ENCODE results near the gene PTPN14. TPM values are rescaled to one million over a fixed set of nuclear protein-coding genes. Genes with fewer than 3 reads are reported as not detected.
"Not testable (repeated sequence)": the region's sequence is repeated elsewhere in the genome, so short reads cannot be mapped to it uniquely, and the experiment has no call there.

The PTPN14 gene
- total and polyA plus RNA-seq, 2 of the 8 experiments (the other 6 are each of a cell fraction or from before 2014, with no cell fraction given), result 14.4 to 93.6 TPM

GRCh38 chr1:214485151-214485550 lies 66.3 kb downstream of the PTPN14 start (continued):
- TF ChIP-seq CEBPB (IDR thresholded peaks at IDR 0.05; ENCODE audit: low read depth, low read length), result no peak

- H2AK5ac ChIP-seq (ENCODE audit: low read depth, low read length); H4K20me1 ChIP-seq (replicated peaks in 1 of 2; ENCODE audit: control insufficient read depth in 1 of 2, insufficient read depth in 2 of 2, low read length in 2 of 2); H3K14ac ChIP-seq (ENCODE audit: insufficient read length): not testable (repeated sequence)
Observed at GRCh38 chr1:214483180-214483579, 68.2 kb downstream of the PTPN14 start.

More at GRCh38 chr1:214483180-214483579, 68.2 kb downstream of the PTPN14 start:
- H4K91ac ChIP-seq (replicated peaks; ENCODE audit: insufficient read length, low read length); DNase-seq (ENCODE audit: low read depth in 1 of 2, low spot score in 2 of 2); H3K56ac ChIP-seq (replicated peaks; ENCODE audit: insufficient read length, low read depth, low read length); CTCF ChIA-PET (ENCODE audit: partially characterized antibody); H3K27ac ChIP-seq (ENCODE audit: low read depth, low read length); H2BK5ac ChIP-seq (ENCODE audit: low read depth, low read length); H3K4me2 ChIP-seq (ENCODE audit: insufficient read depth in 1 of 2, low read depth in 2 of 2, low read length in 2 of 2); H3K4me3 ChIP-seq (ENCODE audit: extremely low read depth in 1 of 4, insufficient read depth in 2 of 4, low read depth in 3 of 4, low read length in 4 of 4); H3K27me3 ChIP-seq (replicated peaks in 1 of 4; ENCODE audit: control insufficient read depth in 3 of 4, extremely low read depth in 1 of 4, insufficient read depth in 3 of 4, low read length in 3 of 4); FAIRE-seq; H2BK12ac ChIP-seq (ENCODE audit: low read depth, low read length); H2BK120ac ChIP-seq (replicated peaks; ENCODE audit: low read depth, low read length); H3K23me2 ChIP-seq (ENCODE audit: low read depth, low read length); H4K5ac ChIP-seq (ENCODE audit: insufficient read length, low read depth, low read length); H3K4ac ChIP-seq (replicated peaks; ENCODE audit: insufficient read length, low read depth, low read length); H3K18ac ChIP-seq (ENCODE audit: extremely low read depth, low read length); H3K79me1 ChIP-seq (ENCODE audit: low read depth, low read length); H4K8ac ChIP-seq (ENCODE audit: extremely low read depth, insufficient read depth, low read length); H3K9ac ChIP-seq (replicated peaks in 1 of 4; ENCODE audit: extremely low read depth in 1 of 4, low read depth in 3 of 4, low read length in 3 of 4); H2BK20ac ChIP-seq (ENCODE audit: low read length); H2AFZ ChIP-seq (ENCODE audit: low read length); H3K36me3 ChIP-seq (ENCODE audit: control insufficient read depth in 2 of 4, insufficient read depth in 4 of 4, low read length in 3 of 4); H2BK15ac ChIP-seq (ENCODE audit: low read length); H3K9me3 ChIP-seq (ENCODE audit: insufficient read depth in 2 of 2, low read depth in 1 of 2, low read length in 1 of 2); H3K23ac ChIP-seq (ENCODE audit: insufficient read length): not testable (repeated sequence)
- POLR2A ChIA-PET (ENCODE audit: partially characterized antibody), result interaction anchor here (1.5 kb wide), 1 partner anchor 10 kb away, joined by 5 read pairs; no protein-coding TSS in a partner anchor
- H3K79me2 ChIP-seq (ENCODE audit: control insufficient read depth in 1 of 2, insufficient read depth in 2 of 2, low read length in 2 of 2), result peaks cover 6 to 79% of the 10 kb centered on the region in 2 experiments; a peak in 3 of 4 replicates
- WGBS, 2 experiments (ENCODE audit: extremely low coverage in 1 of 2, insufficient coverage in 1 of 2, insufficient read length in 1 of 2, insufficient replicate concordance in 2 of 2, low coverage in 1 of 2, low lambda C conversion rate in 2 of 2, missing lambda C conversion rate in 1 of 2), result 87% methylated on average over 13 of the region's 13 CpGs; no CpG with 5 or more reads in 1 of the 2 experiments
- peaks cover 0 to 13% (median 5%) of the 10 kb centered on the region in 4 experiments; a peak in 4 of 7 replicates for H3K4me1 ChIP-seq (replicated peaks in 1 of 4; ENCODE audit: control insufficient read depth in 3 of 4, insufficient read depth in 4 of 4, low read length in 3 of 4)
